Measurements from ENCODE around the gene PARD3B. TPM values are rescaled to one million over a fixed set of nuclear protein-coding genes. Genes with fewer than 3 reads are reported as not detected.

Gene PARD3B
- total RNA-seq, 6 experiments from 2014 or later = 5.3 to 11.2 (median 8.3) TPM

DNA sequence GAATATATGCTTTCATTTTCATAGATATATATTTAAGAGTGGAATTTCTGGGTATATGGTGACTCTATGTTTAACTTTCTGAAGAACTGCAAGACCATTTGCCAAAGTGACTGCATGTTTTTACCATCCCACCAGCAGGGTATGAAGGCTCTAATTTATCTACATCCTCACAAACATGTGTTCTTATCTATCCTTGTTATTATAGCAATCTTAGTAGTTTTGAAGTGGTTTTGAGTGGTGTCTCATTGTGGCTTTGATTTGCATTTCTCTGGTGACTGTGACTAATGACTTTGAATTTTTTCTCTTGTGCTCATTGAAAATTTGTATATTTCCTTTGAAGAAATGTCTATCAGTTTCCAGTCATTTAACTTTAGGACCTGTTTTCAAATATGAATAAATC is 826.9 kb downstream of the PARD3B start:
- Histone ChIP-seq H3K36me3 (no peaks in the 10 kb centered on the region), H3K27ac (no peak overlapping the region), H3K27me3 (no peaks in the 10 kb centered on the region), H3K9me3 (no peaks in the 10 kb centered on the region), H3K4me1 (no peaks in the 10 kb centered on the region), H3K4me3 (no peak overlapping the region)
- intact Hi-C loops (cut with DNase I) = no loop called here
- TF ChIP-seq, protein P1, sequence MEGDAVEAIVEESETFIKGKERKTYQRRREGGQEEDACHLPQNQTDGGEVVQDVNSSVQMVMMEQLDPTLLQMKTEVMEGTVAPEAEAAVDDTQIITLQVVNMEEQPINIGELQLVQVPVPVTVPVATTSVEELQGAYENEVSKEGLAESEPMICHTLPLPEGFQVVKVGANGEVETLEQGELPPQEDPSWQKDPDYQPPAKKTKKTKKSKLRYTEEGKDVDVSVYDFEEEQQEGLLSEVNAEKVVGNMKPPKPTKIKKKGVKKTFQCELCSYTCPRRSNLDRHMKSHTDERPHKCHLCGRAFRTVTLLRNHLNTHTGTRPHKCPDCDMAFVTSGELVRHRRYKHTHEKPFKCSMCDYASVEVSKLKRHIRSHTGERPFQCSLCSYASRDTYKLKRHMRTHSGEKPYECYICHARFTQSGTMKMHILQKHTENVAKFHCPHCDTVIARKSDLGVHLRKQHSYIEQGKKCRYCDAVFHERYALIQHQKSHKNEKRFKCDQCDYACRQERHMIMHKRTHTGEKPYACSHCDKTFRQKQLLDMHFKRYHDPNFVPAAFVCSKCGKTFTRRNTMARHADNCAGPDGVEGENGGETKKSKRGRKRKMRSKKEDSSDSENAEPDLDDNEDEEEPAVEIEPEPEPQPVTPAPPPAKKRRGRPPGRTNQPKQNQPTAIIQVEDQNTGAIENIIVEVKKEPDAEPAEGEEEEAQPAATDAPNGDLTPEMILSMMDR (IDR thresholded peaks at IDR 0.05) = no peak
- TF ChIP-seq POLR2A (IDR thresholded peaks at IDR 0.05) = no peak
- DNase-seq (no peak), ATAC-seq (no peak)

DNA sequence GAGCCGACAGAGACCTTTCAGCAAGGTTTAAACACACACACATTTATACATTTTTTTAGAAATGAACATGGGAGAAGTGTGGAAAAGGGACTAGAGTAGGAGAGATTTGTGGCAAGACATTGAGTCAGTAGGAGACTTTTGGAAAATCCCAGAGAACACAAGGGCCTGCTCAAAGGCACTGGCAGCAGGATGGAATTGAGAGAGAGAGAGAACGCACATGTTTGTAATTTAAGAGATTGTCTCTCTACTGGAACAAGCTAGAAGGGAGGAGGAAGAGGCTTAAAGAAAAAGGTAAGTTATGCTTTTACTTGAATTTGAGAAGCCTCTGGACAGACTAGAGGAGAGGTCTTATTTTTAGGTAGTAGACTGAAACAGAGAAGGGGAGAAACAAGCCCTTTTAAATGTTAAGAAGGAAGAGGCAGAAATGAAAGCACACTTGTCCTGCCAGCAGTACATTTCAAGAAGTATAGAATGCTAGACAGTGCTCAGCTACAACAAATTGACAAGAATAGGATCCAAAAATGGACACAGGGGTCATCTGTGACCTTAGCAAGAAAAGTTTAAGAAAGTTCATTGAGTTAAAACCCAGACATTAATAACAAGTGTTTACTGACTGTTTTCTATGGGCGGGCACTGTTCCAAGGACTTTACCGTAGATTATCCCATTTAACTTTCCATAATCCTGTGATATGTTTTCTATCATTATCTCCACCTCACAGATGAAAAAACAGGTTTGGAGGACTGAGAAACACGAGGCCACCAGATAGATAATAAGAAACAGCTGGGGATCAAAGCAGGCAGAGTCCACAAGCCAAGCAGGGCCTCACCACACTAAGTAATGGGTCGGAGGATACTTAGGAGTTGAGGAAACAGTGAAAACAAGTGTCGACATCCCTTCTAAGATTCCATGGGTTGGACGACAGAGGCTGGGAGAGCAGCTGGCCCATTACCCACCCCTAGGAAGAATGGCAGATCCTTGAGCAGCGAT is 830.5 kb downstream of the PARD3B start:
- Histone ChIP-seq H3K27me3 (no peaks in the 10 kb centered on the region), H3K36me3 (no peaks in the 10 kb centered on the region), H3K4me3 (no peak overlapping the region), H3K9me3 (no peaks in the 10 kb centered on the region), H3K4me1 (no peaks in the 10 kb centered on the region), H3K27ac (no peak overlapping the region)
- DNase-seq = no peak
- 71% methylated on average over 8 of the region's 9 CpGs for WGBS (ENCODE audit: insufficient coverage, low coverage, low lambda C conversion rate, missing lambda C conversion rate)
- TF ChIP-seq, protein P1 (IDR thresholded peaks at IDR 0.05) = no peak
- TF ChIP-seq POLR2A (IDR thresholded peaks at IDR 0.05) = no peak
- intact Hi-C loops (cut with DNase I) = no loop called here
- ATAC-seq = no peak

DNA sequence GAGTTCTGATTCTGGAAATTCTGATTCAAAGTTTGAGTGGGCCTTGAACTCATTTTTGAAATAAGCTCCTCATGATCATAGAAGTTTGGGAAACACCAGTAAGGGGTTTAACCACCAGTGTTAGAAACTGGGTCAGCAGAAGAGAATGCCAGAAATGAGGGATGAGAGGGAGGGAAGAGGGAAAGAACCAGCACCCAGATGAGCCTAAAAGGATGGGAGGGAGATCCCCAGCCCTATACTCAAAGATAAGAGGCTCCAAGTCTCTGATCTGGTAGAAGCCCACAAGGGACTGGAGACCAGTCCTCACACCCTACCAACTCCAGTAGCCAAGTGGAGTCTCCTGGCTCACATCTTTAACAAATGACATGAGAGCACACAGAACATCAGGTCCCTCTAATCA is 832.0 kb downstream of the PARD3B start:
- Histone ChIP-seq H3K36me3 (no peaks in the 10 kb centered on the region), H3K4me1 (no peaks in the 10 kb centered on the region), H3K4me3 (no peak overlapping the region), H3K27me3 (no peaks in the 10 kb centered on the region), H3K9me3 (no peaks in the 10 kb centered on the region), H3K27ac (no peak overlapping the region)
- no peak for TF ChIP-seq POLR2A (IDR thresholded peaks at IDR 0.05)
- TF ChIP-seq, protein P1 (IDR thresholded peaks at IDR 0.05) = no peak
- DNase-seq (no peak), ATAC-seq (no peak)
- intact Hi-C loops (cut with DNase I) = no loop called here

DNA sequence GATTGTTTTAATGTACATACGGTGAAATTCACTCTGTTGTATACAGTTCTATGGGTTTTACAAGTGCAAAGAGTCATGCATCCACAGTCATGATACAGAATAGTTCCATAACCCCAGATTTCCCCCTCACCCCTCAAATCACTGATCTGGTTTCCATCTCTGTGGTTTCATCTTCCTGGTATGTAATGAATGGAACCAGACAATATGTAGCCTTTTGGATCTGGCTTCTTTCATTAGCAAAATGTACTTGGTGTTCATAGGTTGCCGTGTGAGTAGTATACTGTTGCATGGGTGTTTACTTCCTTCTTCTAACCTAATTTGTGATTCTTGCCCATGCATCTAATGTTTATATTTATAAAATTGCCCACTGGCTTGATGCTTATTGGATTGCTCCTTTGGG is 838.3 kb downstream of the PARD3B start:
- Histone ChIP-seq H3K9me3 (no peaks in the 10 kb centered on the region), H3K27ac (no peak overlapping the region), H3K4me1 (no peaks in the 10 kb centered on the region), H3K4me3 (no peak overlapping the region), H3K27me3 (no peaks in the 10 kb centered on the region), H3K36me3 (no peaks in the 10 kb centered on the region)
- DNase-seq (no peak), ATAC-seq (no peak)
- intact Hi-C loops (cut with DNase I) = no loop called here
- TF ChIP-seq, protein P1 (IDR thresholded peaks at IDR 0.05) = no peak
- TF ChIP-seq POLR2A (IDR thresholded peaks at IDR 0.05) = no peak
- 100% methylated on average over 2 of the region's 2 CpGs for WGBS (ENCODE audit: insufficient coverage, low coverage, low lambda C conversion rate, missing lambda C conversion rate)
